Choroid plexus epithelial cell (primary cell): Measurements from ENCODE around the gene HILPDA.
"Not testable (repeated sequence)": the region's sequence is repeated elsewhere in the genome, so short reads cannot be mapped to it uniquely, and the experiment has no call there.

Source experiments
- DNase-seq: peaks from one replicate; pipeline ENCODE4 v3.0.0-alpha.2; 2010; ENCODE audit warnings: low read depth
- H3K4me3 ChIP-seq: 2 replicates; pipeline ENCODE4 v1.5.1; 2011; ENCODE audit warnings: low read depth, mild to moderate bottlenecking, control low read depth, low read length, moderate library complexity
- CTCF ChIP-seq: conservative IDR thresholded peaks from 2 replicates; pipeline ENCODE4 v1.5.1; 2011; ENCODE audit warnings: low read depth, mild to moderate bottlenecking, control low read depth, inconsistent platforms, low read length, moderate library complexity

HILPDA gene

DNA sequence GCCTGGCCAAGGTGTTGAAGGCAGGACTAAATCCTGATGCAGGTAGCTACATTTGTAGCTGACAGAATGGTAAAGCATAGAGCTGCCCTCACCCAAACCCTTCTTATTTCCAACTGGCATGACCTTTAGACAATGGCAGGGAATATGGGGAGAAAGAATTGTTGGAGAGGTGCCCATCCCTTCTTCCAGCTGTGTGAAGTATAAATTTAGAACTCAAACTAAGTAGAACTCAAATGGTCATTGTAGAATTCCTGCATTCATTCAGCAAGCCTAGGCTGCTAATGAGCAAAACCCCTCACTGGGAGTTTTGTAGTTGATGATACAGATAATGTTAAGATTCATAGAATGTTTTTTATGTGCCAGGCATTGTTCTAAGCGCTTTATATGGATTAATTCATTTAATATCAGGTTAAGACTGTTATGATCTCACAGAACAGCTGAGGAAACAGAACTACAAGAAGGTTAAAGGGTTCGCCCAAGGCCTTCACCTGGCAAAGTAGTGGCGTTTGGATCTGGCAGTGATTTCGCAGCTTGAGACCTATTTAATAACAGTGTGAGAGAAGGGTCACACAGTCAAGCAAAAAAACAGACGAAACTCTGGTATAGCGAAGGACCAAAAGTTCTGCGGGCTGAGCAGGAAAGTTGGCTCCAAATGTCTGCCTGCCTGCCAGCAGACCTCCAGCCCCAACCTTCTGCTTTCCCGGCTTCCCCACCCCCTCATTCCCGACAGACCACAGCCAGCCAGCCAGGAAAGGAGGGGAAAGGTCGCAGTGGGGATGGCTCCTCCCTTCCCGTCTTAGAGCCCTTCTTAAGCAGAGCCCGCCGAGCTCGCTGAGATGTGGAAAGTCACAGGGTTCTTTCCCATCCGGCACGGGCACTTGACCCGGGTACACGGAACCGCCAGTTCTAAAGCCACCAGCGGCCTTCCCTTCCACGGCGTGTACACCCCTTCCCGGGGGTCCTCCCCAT is 1.6 kb upstream of the HILPDA start:
- TF ChIP-seq CTCF: no peak
- H3K4me3 ChIP-seq: peak overlapping the region; percentile 28
- peak; percentile 96 for DNase-seq

GRCh38 chr7:128454808-128455542 is 703 bp upstream of the HILPDA start:
- H3K4me3 ChIP-seq: peak overlapping the region; percentile 96
- TF ChIP-seq CTCF: no peak
- peak; percentile 76 for DNase-seq

- H3K4me3 ChIP-seq: peak overlapping the region; percentile 96
- no peak for TF ChIP-seq CTCF
- no peak for DNase-seq
These were observed 612 bp downstream of the HILPDA start for GRCh38 chr7:128456255-128456725.

- not testable (repeated sequence) for DNase-seq
- peak overlapping the region; percentile 96 for H3K4me3 ChIP-seq
These were observed 1.7 kb downstream of the HILPDA start for GRCh38 chr7:128457385-128457784.

- DNase-seq: no peak
- H3K4me3 ChIP-seq: no peak overlapping the region
- no peak for TF ChIP-seq CTCF
These were observed 3.3 kb downstream of the HILPDA start for GRCh38 chr7:128458956-128459355.

- DNase-seq: peak; percentile 88
- no peak overlapping the region for H3K4me3 ChIP-seq
- peak; percentile 83 for TF ChIP-seq CTCF
These were observed 3.8 kb downstream of the HILPDA start for GRCh38 chr7:128459394-128459878.

- no peak for TF ChIP-seq CTCF
- no peak for DNase-seq
- H3K4me3 ChIP-seq: no peak overlapping the region
These were observed 6.8 kb downstream of the HILPDA start for GRCh38 chr7:128462460-128462859.

GRCh38 chr7:128463345-128463744 is 7.7 kb downstream of the HILPDA start:
- H3K4me3 ChIP-seq, DNase-seq: not testable (repeated sequence)

GRCh38 chr7:128463933-128464332 is 8.3 kb downstream of the HILPDA start:
- H3K4me3 ChIP-seq, DNase-seq: not testable (repeated sequence)

GRCh38 chr7:128466871-128467270 is 11.2 kb downstream of the HILPDA start:
- H3K4me3 ChIP-seq, DNase-seq: not testable (repeated sequence)
